Astrocyte (in vitro differentiated cells and primary cell): ENCODE results near the gene METTL14. TPM values are rescaled to one million over a fixed set of nuclear protein-coding genes. Genes with fewer than 3 reads are reported as not detected.

Source experiments
- DNase-seq: peaks from one replicate; pipeline ENCODE4 v3.0.0-alpha.2; 2010; ENCODE audit warnings: low read depth
- FAIRE-seq: peaks from 2 replicates; lab custom pipeline; 2011; peaks lifted over from hg19 to GRCh38; lab: Jason Lieb, UNC
- H2AFZ ChIP-seq: 2 replicates; pipeline ENCODE4 v1.6.0; 2012; ENCODE audit warnings: low read depth, low read length, inconsistent platforms
- H3K27ac ChIP-seq: 2 replicates; pipeline ENCODE4 v1.5.1; 2011; ENCODE audit warnings: low read depth, low read length, inconsistent platforms
- H3K27me3 ChIP-seq: 2 replicates; pipeline ENCODE4 v1.6.0; 2011; ENCODE audit warnings: low read length, inconsistent platforms; ENCODE audit not compliant: insufficient read depth
- H3K36me3 ChIP-seq: 2 replicates; pipeline ENCODE4 v1.5.1; 2011; ENCODE audit warnings: low read length, inconsistent platforms; ENCODE audit not compliant: insufficient read depth
- H3K4me1 ChIP-seq: 2 replicates; pipeline ENCODE4 v1.5.1; 2011; ENCODE audit warnings: low read length, inconsistent platforms; ENCODE audit not compliant: insufficient read depth
- H3K4me2 ChIP-seq: 2 replicates; pipeline ENCODE4 v1.6.0; 2012; ENCODE audit warnings: low read length, inconsistent platforms
- H3K4me3 ChIP-seq: 2 replicates; pipeline ENCODE4 v1.5.1; 2011; ENCODE audit warnings: low read depth, mild to moderate bottlenecking, low read length, inconsistent platforms; ENCODE audit not compliant: insufficient read depth
- H3K79me2 ChIP-seq: 2 replicates; pipeline ENCODE4 v1.6.0; 2012; ENCODE audit warnings: mild to moderate bottlenecking, low read length, inconsistent platforms; ENCODE audit not compliant: insufficient read depth
- H3K9ac ChIP-seq: 2 replicates; pipeline ENCODE4 v1.6.0; 2012; ENCODE audit warnings: mild to moderate bottlenecking, low read length, inconsistent platforms
- H3K9me3 ChIP-seq: 2 replicates; pipeline ENCODE4 v1.5.1; 2012; ENCODE audit warnings: low read depth, mild to moderate bottlenecking, low read length, inconsistent platforms; ENCODE audit not compliant: insufficient read depth
- H4K20me1 ChIP-seq: 2 replicates; pipeline ENCODE4 v1.6.0; 2012; ENCODE audit warnings: low read length, inconsistent platforms; ENCODE audit not compliant: insufficient read depth
- H3K27ac Mint-ChIP-seq: one replicate; pipeline ENCODE4 v1.8.0; 2021; ENCODE audit warnings: mild to moderate bottlenecking, mixed read lengths; ENCODE audit not compliant: unreplicated experiment
- H3K27me3 Mint-ChIP-seq: one replicate; pipeline ENCODE4 v1.8.0; 2021; ENCODE audit warnings: low read depth, mixed read lengths; ENCODE audit not compliant: unreplicated experiment
- H3K36me3 Mint-ChIP-seq: one replicate; pipeline ENCODE4 v1.8.0; 2021; ENCODE audit warnings: low read depth, mixed read lengths; ENCODE audit not compliant: unreplicated experiment
- H3K4me1 Mint-ChIP-seq: one replicate; pipeline ENCODE4 v1.8.0; 2021; ENCODE audit warnings: low read depth, mixed read lengths; ENCODE audit not compliant: unreplicated experiment
- H3K4me3 Mint-ChIP-seq: one replicate; pipeline ENCODE4 v1.8.0; 2021; ENCODE audit warnings: mild to moderate bottlenecking, moderate library complexity, mixed read lengths; ENCODE audit not compliant: unreplicated experiment
- H3K9me3 Mint-ChIP-seq: one replicate; pipeline ENCODE4 v1.8.0; 2021; ENCODE audit warnings: mild to moderate bottlenecking, mixed read lengths; ENCODE audit not compliant: unreplicated experiment
- EZH2 ChIP-seq: IDR thresholded peaks from 2 replicates; pipeline ENCODE4 v1.6.1; 2012; ENCODE audit warnings: mild to moderate bottlenecking, low read length, inconsistent platforms; ENCODE audit not compliant: insufficient read depth
- total RNA-seq: library from RNA; stranded (reverse); gene quantifications from 2 replicates; pipeline ENCODE4 v1.2.1, GENCODE V29; 2021
- TF ChIP-seq, protein P1 (sequence below): IDR thresholded peaks from 2 replicates; pipeline ENCODE4 v1.5.1; 2011; ENCODE audit warnings: low read depth, mild to moderate bottlenecking, inconsistent platforms, low read length, moderate library complexity; ENCODE audit not compliant: insufficient read depth

METTL14 gene
- total RNA-seq, 1 donor from 2014 or later, result 35.2 TPM

DNA sequence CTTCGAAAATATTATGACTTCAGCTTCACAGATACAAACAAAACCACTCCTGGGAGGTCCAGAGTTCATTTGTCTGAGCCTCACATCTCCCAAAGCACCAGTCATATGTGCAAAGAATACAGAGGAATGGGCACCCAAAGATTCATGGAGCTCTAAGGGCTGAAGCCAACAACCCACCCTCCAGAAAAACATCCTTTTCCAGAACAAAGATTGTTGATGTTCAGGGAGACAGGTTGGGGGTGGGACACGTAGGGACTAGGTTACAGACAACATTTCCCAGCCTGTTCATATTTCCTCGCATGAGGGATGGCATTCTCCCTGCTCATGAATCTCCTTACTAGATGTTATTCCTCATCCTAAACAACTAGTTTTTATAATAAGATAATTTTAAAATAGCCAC is 71.2 kb downstream of the METTL14 start:
- Histone ChIP-seq H3K9me3 (no peaks in the 10 kb centered on the region), H3K79me2 (peaks cover 74% of the 10 kb centered on the region), H3K4me3 (no peak overlapping the region), H3K4me1 (peaks cover 6% of the 10 kb centered on the region), H4K20me1 (peaks cover 49% of the 10 kb centered on the region), H3K36me3 (peaks cover 77% of the 10 kb centered on the region), H3K27ac (no peak overlapping the region), H3K9ac (no peak overlapping the region), H2AFZ (no peak overlapping the region), H3K27me3 (no peaks in the 10 kb centered on the region), H3K4me2 (no peak overlapping the region)
- Mint-ChIP-seq H3K4me1 (peaks cover 13% of the 10 kb centered on the region), H3K9me3 (no peaks in the 10 kb centered on the region), H3K36me3 (peaks cover 13% of the 10 kb centered on the region), H3K27me3 (no peaks in the 10 kb centered on the region), H3K27ac (no peak overlapping the region), H3K4me3 (no peak overlapping the region)
- FAIRE-seq, result no peak
- no peak for DNase-seq
- TF ChIP-seq, protein P1, sequence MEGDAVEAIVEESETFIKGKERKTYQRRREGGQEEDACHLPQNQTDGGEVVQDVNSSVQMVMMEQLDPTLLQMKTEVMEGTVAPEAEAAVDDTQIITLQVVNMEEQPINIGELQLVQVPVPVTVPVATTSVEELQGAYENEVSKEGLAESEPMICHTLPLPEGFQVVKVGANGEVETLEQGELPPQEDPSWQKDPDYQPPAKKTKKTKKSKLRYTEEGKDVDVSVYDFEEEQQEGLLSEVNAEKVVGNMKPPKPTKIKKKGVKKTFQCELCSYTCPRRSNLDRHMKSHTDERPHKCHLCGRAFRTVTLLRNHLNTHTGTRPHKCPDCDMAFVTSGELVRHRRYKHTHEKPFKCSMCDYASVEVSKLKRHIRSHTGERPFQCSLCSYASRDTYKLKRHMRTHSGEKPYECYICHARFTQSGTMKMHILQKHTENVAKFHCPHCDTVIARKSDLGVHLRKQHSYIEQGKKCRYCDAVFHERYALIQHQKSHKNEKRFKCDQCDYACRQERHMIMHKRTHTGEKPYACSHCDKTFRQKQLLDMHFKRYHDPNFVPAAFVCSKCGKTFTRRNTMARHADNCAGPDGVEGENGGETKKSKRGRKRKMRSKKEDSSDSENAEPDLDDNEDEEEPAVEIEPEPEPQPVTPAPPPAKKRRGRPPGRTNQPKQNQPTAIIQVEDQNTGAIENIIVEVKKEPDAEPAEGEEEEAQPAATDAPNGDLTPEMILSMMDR, result no peak
- TF ChIP-seq EZH2, result no peak

DNA sequence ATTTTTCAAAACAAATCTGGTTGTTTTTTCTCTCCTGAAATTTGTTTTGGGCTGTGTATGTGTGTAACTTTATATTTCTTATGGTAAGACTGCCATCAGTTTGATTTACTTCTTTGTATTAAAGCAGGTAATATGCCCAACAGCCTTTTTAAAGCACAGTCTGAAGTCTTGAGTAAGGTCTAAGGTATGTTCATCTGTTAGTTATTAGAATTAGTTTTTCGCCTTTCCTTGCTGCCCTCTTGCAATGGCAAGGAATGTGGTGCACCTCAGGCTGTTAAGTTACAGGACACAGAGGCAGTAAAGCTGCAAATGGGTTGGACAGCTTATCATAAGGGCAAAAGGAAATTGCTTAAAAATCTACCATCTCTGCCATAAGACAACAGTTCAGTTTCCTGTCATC is 71.8 kb downstream of the METTL14 start:
- Mint-ChIP-seq H3K27ac (no peak overlapping the region), H3K36me3 (peaks cover 8% of the 10 kb centered on the region), H3K27me3 (no peaks in the 10 kb centered on the region), H3K4me3 (no peak overlapping the region), H3K4me1 (peaks cover 8% of the 10 kb centered on the region), H3K9me3 (no peaks in the 10 kb centered on the region)
- no peak overlapping the region for H3K4me2 ChIP-seq
- no peak overlapping the region for H3K9ac ChIP-seq
- peaks cover 79% of the 10 kb centered on the region for H3K79me2 ChIP-seq
- peaks cover 6% of the 10 kb centered on the region for H3K4me1 ChIP-seq
- H3K36me3 ChIP-seq, result peaks cover 78% of the 10 kb centered on the region
- TF ChIP-seq, protein P1, result no peak
- TF ChIP-seq EZH2, result no peak
- no peak for FAIRE-seq
- H3K27me3 ChIP-seq, result no peaks in the 10 kb centered on the region
- no peak for DNase-seq
- no peak overlapping the region for H2AFZ ChIP-seq
- no peak overlapping the region for H3K27ac ChIP-seq
- H3K4me3 ChIP-seq, result no peak overlapping the region
- peaks cover 53% of the 10 kb centered on the region for H4K20me1 ChIP-seq
- H3K9me3 ChIP-seq, result no peaks in the 10 kb centered on the region

DNA sequence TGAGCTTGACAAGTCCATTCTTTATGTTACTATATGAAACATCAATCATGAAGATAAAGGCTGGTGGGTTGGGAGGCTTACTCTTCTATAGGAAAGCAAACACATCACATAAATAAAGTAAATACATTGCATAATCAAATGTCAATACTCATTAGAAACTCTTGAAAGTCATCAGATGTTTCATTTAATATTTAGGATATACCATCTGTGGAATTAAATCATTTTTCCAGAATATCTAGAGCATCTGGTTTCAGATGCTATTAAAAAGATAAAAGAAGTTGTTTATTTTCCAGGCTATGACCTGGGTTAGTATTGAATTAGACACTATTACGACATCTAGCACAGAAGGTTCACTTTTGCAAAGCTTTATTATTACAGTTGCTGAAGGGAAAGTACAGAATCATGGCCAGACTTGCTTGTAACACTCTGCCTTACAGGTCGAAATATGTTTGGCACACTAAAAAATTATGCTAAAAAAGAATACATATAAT is 72.6 kb downstream of the METTL14 start:
- Histone ChIP-seq H3K36me3 (peaks cover 77% of the 10 kb centered on the region), H3K9ac (no peak overlapping the region), H2AFZ (no peak overlapping the region), H3K4me1 (peaks cover 4% of the 10 kb centered on the region), H3K27ac (no peak overlapping the region), H3K9me3 (no peaks in the 10 kb centered on the region), H3K4me2 (no peak overlapping the region), H3K27me3 (no peaks in the 10 kb centered on the region), H3K4me3 (no peak overlapping the region), H3K79me2 (peaks cover 87% of the 10 kb centered on the region), H4K20me1 (peaks cover 55% of the 10 kb centered on the region)
- DNase-seq, result no peak
- no peak overlapping the region for H3K27ac Mint-ChIP-seq
- H3K9me3 Mint-ChIP-seq, result no peaks in the 10 kb centered on the region
- H3K4me1 Mint-ChIP-seq, result peaks cover 8% of the 10 kb centered on the region
- no peak overlapping the region for H3K4me3 Mint-ChIP-seq
- FAIRE-seq, result no peak
- H3K36me3 Mint-ChIP-seq, result peaks cover 3% of the 10 kb centered on the region
- no peaks in the 10 kb centered on the region for H3K27me3 Mint-ChIP-seq
- TF ChIP-seq, protein P1, result no peak
- TF ChIP-seq EZH2, result no peak
